ENCODE measurements around the gene PLXNA4. TPM values are rescaled to one million over a fixed set of nuclear protein-coding genes. Genes with fewer than 3 reads are reported as not detected.

Gene PLXNA4
- total RNA-seq, 1 experiment from 2014 or later, result not detected

- no peak for DNase-seq
- H3K27me3 ChIP-seq, result peaks cover 30% of the 10 kb centered on the region
Measured at GRCh38 chr7:132574223-132574622, 2.0 kb downstream of the PLXNA4 start.

GRCh38 chr7:132573251-132573955 is 2.9 kb downstream of the PLXNA4 start:
- H3K27me3 ChIP-seq, result peaks cover 30% of the 10 kb centered on the region
- H3K36me3 ChIP-seq, result no peaks in the 10 kb centered on the region
- H3K9me3 ChIP-seq, result no peaks in the 10 kb centered on the region
- no peak overlapping the region for H3K4me3 ChIP-seq
- no peak for DNase-seq

More at GRCh38 chr7:132574223-132574622, 2.0 kb downstream of the PLXNA4 start:
- no peak overlapping the region for H3K4me3 ChIP-seq
- no peaks in the 10 kb centered on the region for H3K9me3 ChIP-seq
- no peaks in the 10 kb centered on the region for H3K36me3 ChIP-seq

- Histone ChIP-seq H3K4me3 (no peak overlapping the region), H3K9me3 (no peaks in the 10 kb centered on the region), H3K27me3 (peaks cover 28% of the 10 kb centered on the region), H3K36me3 (no peaks in the 10 kb centered on the region)
- DNase-seq, result no peak
Measured at GRCh38 chr7:132572526-132572925, 3.7 kb downstream of the PLXNA4 start.

GRCh38 chr7:132571970-132572369 is 4.3 kb downstream of the PLXNA4 start:
- H3K36me3 ChIP-seq, result no peaks in the 10 kb centered on the region
- H3K27me3 ChIP-seq, result peaks cover 26% of the 10 kb centered on the region
- H3K4me3 ChIP-seq, result no peak overlapping the region
- H3K9me3 ChIP-seq, result no peaks in the 10 kb centered on the region
- no peak for DNase-seq

- no peak overlapping the region for H3K4me3 ChIP-seq
- no peaks in the 10 kb centered on the region for H3K36me3 ChIP-seq
- DNase-seq, result no peak
- peaks cover 10% of the 10 kb centered on the region for H3K27me3 ChIP-seq
- H3K9me3 ChIP-seq, result no peaks in the 10 kb centered on the region
Measured at GRCh38 chr7:132569884-132570614, 6.2 kb downstream of the PLXNA4 start.

GRCh38 chr7:132568962-132569361 is 7.3 kb downstream of the PLXNA4 start:
- Histone ChIP-seq H3K4me3 (no peak overlapping the region), H3K9me3 (no peaks in the 10 kb centered on the region), H3K27me3 (peaks cover under 1% of the 10 kb centered on the region; the same call in 1 of the 2 replicates), H3K36me3 (no peaks in the 10 kb centered on the region)
- DNase-seq, result no peak

GRCh38 chr7:132565885-132566284 is 10.4 kb downstream of the PLXNA4 start:
- Histone ChIP-seq H3K36me3 (no peaks in the 10 kb centered on the region), H3K9me3 (no peaks in the 10 kb centered on the region), H3K27me3 (no peaks in the 10 kb centered on the region), H3K4me3 (no peak overlapping the region)
- DNase-seq, result no peak

GRCh38 chr7:132565441-132565840 is 10.8 kb downstream of the PLXNA4 start:
- H3K27me3 ChIP-seq, result no peaks in the 10 kb centered on the region
- H3K9me3 ChIP-seq, result no peaks in the 10 kb centered on the region
- H3K4me3 ChIP-seq, result no peak overlapping the region
- DNase-seq, result no peak
- no peaks in the 10 kb centered on the region for H3K36me3 ChIP-seq

GRCh38 chr7:132564849-132565248 is 11.4 kb downstream of the PLXNA4 start:
- Histone ChIP-seq H3K36me3 (no peaks in the 10 kb centered on the region), H3K4me3 (no peak overlapping the region), H3K27me3 (no peaks in the 10 kb centered on the region), H3K9me3 (no peaks in the 10 kb centered on the region)
- DNase-seq, result no peak

GRCh38 chr7:132564090-132564489 is 12.2 kb downstream of the PLXNA4 start:
- Histone ChIP-seq H3K36me3 (no peaks in the 10 kb centered on the region), H3K4me3 (no peak overlapping the region), H3K9me3 (no peaks in the 10 kb centered on the region), H3K27me3 (no peaks in the 10 kb centered on the region)
- no peak for DNase-seq

GRCh38 chr7:132562690-132563089 is 13.6 kb downstream of the PLXNA4 start:
- H3K36me3 ChIP-seq, result no peaks in the 10 kb centered on the region
- no peaks in the 10 kb centered on the region for H3K9me3 ChIP-seq
- no peak for DNase-seq
- no peak overlapping the region for H3K4me3 ChIP-seq
- H3K27me3 ChIP-seq, result no peaks in the 10 kb centered on the region

- DNase-seq, result no peak
- Histone ChIP-seq H3K4me3 (no peak overlapping the region), H3K27me3 (no peaks in the 10 kb centered on the region), H3K36me3 (no peaks in the 10 kb centered on the region), H3K9me3 (no peaks in the 10 kb centered on the region)
Measured at GRCh38 chr7:132561763-132562162, 14.5 kb downstream of the PLXNA4 start.

- Histone ChIP-seq H3K9me3 (no peaks in the 10 kb centered on the region), H3K4me3 (no peak overlapping the region), H3K36me3 (no peaks in the 10 kb centered on the region), H3K27me3 (no peaks in the 10 kb centered on the region)
- DNase-seq, result no peak
Measured at GRCh38 chr7:132560825-132561529, 15.3 kb downstream of the PLXNA4 start.

- no peak for DNase-seq
- no peaks in the 10 kb centered on the region for H3K36me3 ChIP-seq
- no peak overlapping the region for H3K4me3 ChIP-seq
- no peaks in the 10 kb centered on the region for H3K9me3 ChIP-seq
- H3K27me3 ChIP-seq, result no peaks in the 10 kb centered on the region
Measured at GRCh38 chr7:132560105-132560504, 16.2 kb downstream of the PLXNA4 start.

GRCh38 chr7:132558815-132559214 is 17.5 kb downstream of the PLXNA4 start:
- H3K27me3 ChIP-seq, result no peaks in the 10 kb centered on the region
- DNase-seq, result no peak
- H3K4me3 ChIP-seq, result no peak overlapping the region
- no peaks in the 10 kb centered on the region for H3K9me3 ChIP-seq
- no peaks in the 10 kb centered on the region for H3K36me3 ChIP-seq

GRCh38 chr7:132557489-132558044 is 18.7 kb downstream of the PLXNA4 start:
- Histone ChIP-seq H3K27me3 (no peaks in the 10 kb centered on the region), H3K9me3 (no peaks in the 10 kb centered on the region), H3K4me3 (no peak overlapping the region), H3K36me3 (no peaks in the 10 kb centered on the region)
- DNase-seq, result no peak

GRCh38 chr7:132554446-132554845 is 21.8 kb downstream of the PLXNA4 start:
- no peak for DNase-seq
- no peaks in the 10 kb centered on the region for H3K27me3 ChIP-seq
- no peaks in the 10 kb centered on the region for H3K36me3 ChIP-seq
- no peak overlapping the region for H3K4me3 ChIP-seq
- H3K9me3 ChIP-seq, result no peaks in the 10 kb centered on the region

All from MG63 (cell line).